ENCODE data around the gene NOS1.

Gene NOS1

GRCh38 chr12:117169548-117169947 is 191.9 kb downstream of the NOS1 start:
- no peak for TF ChIP-seq CTCF (IDR thresholded peaks at IDR 0.05; ENCODE audit: low read depth, low read length)
- DNase-seq (ENCODE audit: low read depth, low spot score), result no peak
- in situ Hi-C loops (cut with HindIII; ENCODE audit: low sequenced_read_pairs), result no loop called here
- H3K4me3 ChIP-seq (ENCODE audit: low read depth, low read length), result no peak overlapping the region

- TF ChIP-seq CTCF (IDR thresholded peaks at IDR 0.05; ENCODE audit: low read depth, low read length), result no peak
- in situ Hi-C loops (cut with HindIII; ENCODE audit: low sequenced_read_pairs), result no loop called here
- H3K4me3 ChIP-seq (ENCODE audit: low read depth, low read length), result no peak overlapping the region
- DNase-seq (ENCODE audit: low read depth, low spot score), result no peak
These were observed 192.4 kb downstream of the NOS1 start for GRCh38 chr12:117168976-117169375.

GRCh38 chr12:117167769-117168168 is 193.7 kb downstream of the NOS1 start:
- in situ Hi-C loops (cut with HindIII; ENCODE audit: low sequenced_read_pairs), result no loop called here
- TF ChIP-seq CTCF (IDR thresholded peaks at IDR 0.05; ENCODE audit: low read depth, low read length), result no peak
- no peak for DNase-seq (ENCODE audit: low read depth, low spot score)
- H3K4me3 ChIP-seq (ENCODE audit: low read depth, low read length), result no peak overlapping the region

DNA sequence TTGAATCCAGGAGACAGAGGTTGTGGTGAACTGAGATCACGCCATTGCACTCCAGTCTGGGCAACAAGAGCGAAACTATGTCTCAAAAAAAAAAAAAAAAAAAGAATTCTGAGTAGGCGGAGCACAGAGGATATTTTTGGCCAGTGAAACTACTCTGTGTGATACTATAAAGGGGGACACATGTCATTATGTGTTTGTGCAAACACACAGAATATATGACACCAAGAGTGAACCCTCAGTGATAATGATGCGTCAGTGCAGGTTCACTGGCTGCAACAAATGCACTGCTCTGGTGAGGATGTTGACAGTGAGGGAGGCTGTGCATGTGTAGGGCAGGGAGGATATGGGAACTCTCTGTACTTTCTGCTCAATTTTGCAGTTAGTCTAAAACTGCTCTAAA is 195.3 kb downstream of the NOS1 start:
- in situ Hi-C loops (cut with HindIII; ENCODE audit: low sequenced_read_pairs), result no loop called here
- DNase-seq (ENCODE audit: low read depth, low spot score), result no peak
- TF ChIP-seq CTCF (IDR thresholded peaks at IDR 0.05; ENCODE audit: low read depth, low read length), result no peak
- H3K4me3 ChIP-seq (ENCODE audit: low read depth, low read length), result no peak overlapping the region

- no peak for DNase-seq (ENCODE audit: low read depth, low spot score)
- in situ Hi-C loops (cut with HindIII; ENCODE audit: low sequenced_read_pairs), result no loop called here
These were observed 196.1 kb downstream of the NOS1 start for GRCh38 chr12:117165342-117165741.

DNA sequence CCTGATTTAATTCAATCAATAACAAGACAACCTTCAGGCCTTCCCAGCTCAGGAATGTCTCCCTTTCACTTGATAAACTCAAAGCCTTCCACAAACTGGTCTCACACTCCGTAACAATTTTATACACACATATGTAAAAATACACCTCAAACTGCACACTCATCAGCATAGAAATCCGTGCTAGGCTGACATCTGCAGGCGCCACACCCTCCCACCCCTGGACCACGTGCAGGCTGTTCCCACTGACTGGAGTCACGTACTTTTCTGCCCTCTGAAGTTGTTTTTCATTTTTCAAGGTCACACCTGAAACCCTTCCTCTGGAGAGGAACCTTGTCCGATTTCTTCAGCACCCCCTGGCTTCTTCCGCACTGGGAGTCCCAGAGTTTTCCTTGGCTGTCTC is 198.8 kb downstream of the NOS1 start:
- DNase-seq (ENCODE audit: low read depth, low spot score), result no peak

More at GRCh38 chr12:117165342-117165741, 196.1 kb downstream of the NOS1 start:
- no peak for TF ChIP-seq CTCF (IDR thresholded peaks at IDR 0.05; ENCODE audit: low read depth, low read length)
- H3K4me3 ChIP-seq (ENCODE audit: low read depth, low read length), result no peak overlapping the region

More for the DNA sequence above, 198.8 kb downstream of the NOS1 start:
- H3K4me3 ChIP-seq (ENCODE audit: low read depth, low read length), result no peak overlapping the region
- in situ Hi-C loops (cut with HindIII; ENCODE audit: low sequenced_read_pairs), result no loop called here
- TF ChIP-seq CTCF (IDR thresholded peaks at IDR 0.05; ENCODE audit: low read depth, low read length), result no peak
